ENCODE results near the gene WDFY2. TPM values are rescaled to one million over a fixed set of nuclear protein-coding genes. Genes with fewer than 3 reads are reported as not detected.

The WDFY2 gene
- total RNA-seq, 1 experiment from 2014 or later, result 5.6 TPM

DNA sequence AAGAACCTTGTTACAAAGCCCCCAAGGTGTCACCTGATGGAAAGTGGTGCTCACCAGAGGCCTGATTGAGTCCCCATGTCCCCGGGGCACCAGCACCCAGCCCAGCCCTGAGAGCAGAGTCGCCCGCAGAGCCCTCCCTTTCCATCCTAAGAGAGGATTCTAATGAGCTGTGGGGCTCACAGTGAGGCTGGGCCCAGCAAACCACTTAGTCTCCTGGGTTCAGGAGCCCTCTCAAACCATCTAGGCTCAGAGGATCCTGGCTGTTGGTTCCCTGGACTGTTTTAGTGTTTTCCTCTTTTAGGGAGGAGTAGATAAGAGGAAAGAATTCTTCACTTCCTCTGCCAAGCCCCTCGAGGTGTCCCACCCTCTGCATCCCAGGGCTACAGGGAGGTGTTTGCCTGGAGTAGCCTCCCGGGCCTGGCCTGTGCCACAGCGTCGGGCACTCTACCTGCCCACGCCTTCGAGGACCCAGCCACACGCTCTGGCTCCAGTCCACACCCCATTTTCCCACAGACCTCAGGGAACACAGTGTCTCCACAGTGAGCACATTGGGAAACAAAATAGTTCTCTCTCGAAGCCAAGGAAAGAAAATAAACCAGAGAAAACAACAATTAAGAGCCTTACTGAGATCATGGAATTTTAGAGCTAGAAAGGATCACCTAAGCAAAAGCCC is 185.3 kb downstream of the WDFY2 start:
- DNase-seq, result no peak
- no peak overlapping the region for H3K4me3 ChIP-seq (ENCODE audit: insufficient read depth, low read depth, low read length)
- no peaks in the 10 kb centered on the region for H3K27me3 ChIP-seq (ENCODE audit: control insufficient read depth, insufficient read depth, low read length)
- no peaks in the 10 kb centered on the region for H3K36me3 ChIP-seq (replicated peaks; ENCODE audit: control insufficient read depth, insufficient read depth, low read length)

GRCh38 chr13:51770160-51770559 is 185.9 kb downstream of the WDFY2 start:
- no peak for DNase-seq
- Histone ChIP-seq H3K4me3 (ENCODE audit: insufficient read depth, low read depth, low read length) (no peak overlapping the region), H3K27me3 (ENCODE audit: control insufficient read depth, insufficient read depth, low read length) (no peaks in the 10 kb centered on the region), H3K36me3 (replicated peaks; ENCODE audit: control insufficient read depth, insufficient read depth, low read length) (no peaks in the 10 kb centered on the region)

DNA sequence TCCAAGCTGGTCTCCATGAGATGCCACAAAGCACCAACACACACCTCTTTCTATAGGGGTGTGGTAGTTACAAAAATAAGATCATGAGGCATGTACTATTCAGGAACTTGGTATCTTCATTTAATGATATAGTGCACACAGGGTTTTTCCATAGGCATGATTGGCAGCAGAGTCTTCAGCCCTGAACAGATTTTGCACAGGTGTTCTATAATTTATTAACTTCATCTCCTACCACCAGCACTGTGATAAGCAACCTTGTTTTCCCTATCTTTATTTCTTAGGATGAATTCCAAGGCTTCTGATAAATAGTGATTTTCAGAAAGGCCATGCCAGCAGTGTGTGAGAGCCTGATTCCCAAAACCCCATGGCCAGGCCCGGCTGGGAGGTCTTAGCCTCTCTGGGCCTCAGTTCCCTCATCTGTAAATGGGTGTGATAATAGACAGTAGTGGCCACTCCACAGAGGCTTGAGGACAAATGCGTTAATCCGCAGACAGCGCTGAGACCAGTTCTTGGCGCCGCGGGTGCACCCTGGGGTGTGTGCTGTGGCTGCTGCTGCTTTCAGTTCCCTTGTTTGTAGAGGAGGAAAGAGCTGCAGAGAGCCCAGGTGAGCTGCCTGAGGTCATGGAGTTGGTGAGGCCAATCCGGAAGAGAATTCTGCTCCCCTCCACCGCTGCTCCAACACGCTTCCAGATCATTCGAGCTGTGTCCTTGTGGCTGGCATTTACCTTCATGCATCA is 186.6 kb downstream of the WDFY2 start:
- no peak for DNase-seq

GRCh38 chr13:51771418-51772104 is 187.3 kb downstream of the WDFY2 start:
- Histone ChIP-seq H3K4me3 (ENCODE audit: insufficient read depth, low read depth, low read length) (no peak overlapping the region), H3K27me3 (ENCODE audit: control insufficient read depth, insufficient read depth, low read length) (no peaks in the 10 kb centered on the region), H3K36me3 (replicated peaks; ENCODE audit: control insufficient read depth, insufficient read depth, low read length) (no peaks in the 10 kb centered on the region)
- DNase-seq, result no peak

More for the DNA sequence above, 186.6 kb downstream of the WDFY2 start:
- Histone ChIP-seq H3K4me3 (ENCODE audit: insufficient read depth, low read depth, low read length) (no peak overlapping the region), H3K36me3 (replicated peaks; ENCODE audit: control insufficient read depth, insufficient read depth, low read length) (no peaks in the 10 kb centered on the region), H3K27me3 (ENCODE audit: control insufficient read depth, insufficient read depth, low read length) (no peaks in the 10 kb centered on the region)

DNA sequence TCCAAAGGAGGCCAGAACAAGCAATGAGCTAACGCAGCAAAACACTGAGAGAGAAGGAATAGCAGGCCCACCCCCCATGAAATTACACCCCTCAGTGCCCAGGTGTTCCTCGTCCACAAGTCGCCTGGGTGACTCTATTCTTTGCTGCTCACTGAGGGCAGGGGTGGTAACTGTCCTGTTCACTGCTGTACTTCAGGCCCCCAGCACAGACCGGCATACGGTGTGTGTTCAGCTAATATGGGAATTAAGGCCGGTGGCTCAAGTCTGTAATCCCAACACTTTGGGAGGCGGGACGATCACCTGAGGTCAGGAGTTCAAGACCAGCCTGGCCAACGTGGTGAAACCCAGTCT is 187.8 kb downstream of the WDFY2 start:
- H3K27me3 ChIP-seq (ENCODE audit: control insufficient read depth, insufficient read depth, low read length), result no peaks in the 10 kb centered on the region
- no peak for DNase-seq
- H3K4me3 ChIP-seq (ENCODE audit: insufficient read depth, low read depth, low read length), result no peak overlapping the region
- H3K36me3 ChIP-seq (replicated peaks; ENCODE audit: control insufficient read depth, insufficient read depth, low read length), result no peaks in the 10 kb centered on the region

DNA sequence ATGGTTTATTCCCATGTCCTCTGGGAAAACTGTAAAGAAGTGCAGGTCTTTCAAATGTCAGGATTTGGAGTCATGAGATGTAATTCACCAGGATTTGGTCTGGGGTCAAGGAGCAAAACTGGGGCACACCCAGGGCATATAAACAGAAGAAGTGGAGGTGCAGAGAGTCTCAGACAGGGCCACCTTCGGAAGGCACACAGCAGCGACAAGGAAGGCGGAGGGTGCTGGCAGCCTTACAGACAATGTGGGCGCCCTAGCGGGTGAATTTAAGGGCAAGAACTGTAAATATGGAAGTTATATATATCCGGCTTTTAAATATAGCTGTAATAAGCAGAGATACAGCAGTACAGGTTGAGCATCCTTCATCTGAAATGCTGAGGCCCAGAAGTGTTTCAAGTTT is 188.5 kb downstream of the WDFY2 start:
- no peak overlapping the region for H3K4me3 ChIP-seq (ENCODE audit: insufficient read depth, low read depth, low read length)
- H3K36me3 ChIP-seq (replicated peaks; ENCODE audit: control insufficient read depth, insufficient read depth, low read length), result no peaks in the 10 kb centered on the region
- no peaks in the 10 kb centered on the region for H3K27me3 ChIP-seq (ENCODE audit: control insufficient read depth, insufficient read depth, low read length)
- no peak for DNase-seq

DNA sequence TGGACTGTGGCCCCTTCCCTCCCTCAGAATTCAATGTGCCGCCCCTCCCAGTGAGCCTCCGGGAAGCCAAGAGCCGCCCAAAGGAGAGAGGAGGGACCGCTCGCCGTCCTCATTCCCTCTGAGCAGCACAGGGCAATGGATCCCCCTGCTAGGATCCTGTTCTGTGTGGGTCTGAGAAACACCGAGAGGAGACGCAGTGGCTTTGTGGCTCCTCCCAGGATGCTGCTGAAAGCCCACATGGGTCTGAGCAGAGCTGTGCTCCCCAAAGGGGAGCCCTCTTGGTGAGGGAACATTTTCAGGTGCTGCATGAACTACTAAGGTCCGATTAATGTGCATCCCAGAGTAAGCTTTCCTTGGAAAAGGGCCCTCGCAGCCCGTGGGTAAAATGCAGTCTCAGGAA is 189.3 kb downstream of the WDFY2 start:
- no peak for DNase-seq
- no peaks in the 10 kb centered on the region for H3K36me3 ChIP-seq (replicated peaks; ENCODE audit: control insufficient read depth, insufficient read depth, low read length)
- H3K27me3 ChIP-seq (ENCODE audit: control insufficient read depth, insufficient read depth, low read length), result no peaks in the 10 kb centered on the region
- no peak overlapping the region for H3K4me3 ChIP-seq (ENCODE audit: insufficient read depth, low read depth, low read length)

DNA sequence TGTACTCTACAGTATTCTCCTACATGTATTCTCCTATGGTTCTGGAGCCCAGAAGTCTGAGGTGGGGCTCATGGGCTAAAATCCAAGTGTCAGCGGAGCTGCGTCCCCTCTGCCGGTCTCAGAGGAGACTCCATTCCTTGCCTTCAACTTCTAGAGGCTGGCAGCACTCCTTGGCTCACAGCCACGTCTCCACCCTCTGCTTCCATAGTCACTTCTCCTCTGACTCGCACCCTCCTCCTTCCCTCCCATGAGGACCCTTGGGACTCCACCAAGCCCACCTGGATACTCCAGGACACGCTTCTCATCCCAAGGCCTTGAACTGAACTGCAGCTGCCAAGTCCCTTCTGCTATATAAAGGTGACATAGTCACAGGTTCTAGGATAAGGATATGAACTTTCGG is 191.9 kb downstream of the WDFY2 start:
- no peaks in the 10 kb centered on the region for H3K36me3 ChIP-seq (replicated peaks; ENCODE audit: control insufficient read depth, insufficient read depth, low read length)
- H3K4me3 ChIP-seq (ENCODE audit: insufficient read depth, low read depth, low read length), result no peak overlapping the region
- H3K27me3 ChIP-seq (ENCODE audit: control insufficient read depth, insufficient read depth, low read length), result no peaks in the 10 kb centered on the region
- no peak for DNase-seq

DNA sequence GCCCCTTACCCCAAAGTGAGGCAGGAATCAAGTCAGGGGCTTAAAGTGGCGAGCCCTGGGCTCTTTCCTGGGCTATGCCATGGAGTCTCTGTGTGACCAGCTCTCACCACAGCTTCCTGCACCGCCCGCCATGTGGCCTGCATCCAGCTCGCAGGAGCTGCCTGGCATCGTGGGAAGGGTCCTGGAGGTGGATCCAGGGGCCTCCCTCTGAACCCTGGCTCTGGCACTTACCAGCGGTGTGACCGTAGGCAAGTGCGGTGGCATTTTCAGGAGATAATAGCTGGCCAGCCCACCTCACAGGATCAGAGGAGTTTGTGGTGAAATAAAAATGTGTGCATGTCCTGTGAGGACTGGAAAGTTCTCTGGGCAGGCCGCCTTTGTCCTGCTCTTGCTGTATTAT is 193.7 kb downstream of the WDFY2 start:
- Histone ChIP-seq H3K27me3 (ENCODE audit: control insufficient read depth, insufficient read depth, low read length) (no peaks in the 10 kb centered on the region), H3K36me3 (replicated peaks; ENCODE audit: control insufficient read depth, insufficient read depth, low read length) (no peaks in the 10 kb centered on the region), H3K4me3 (ENCODE audit: insufficient read depth, low read depth, low read length) (no peak overlapping the region)
- DNase-seq, result no peak

GRCh38 chr13:51778392-51778791 is 194.1 kb downstream of the WDFY2 start:
- no peaks in the 10 kb centered on the region for H3K36me3 ChIP-seq (replicated peaks; ENCODE audit: control insufficient read depth, insufficient read depth, low read length)

GRCh38 chr13:51780099-51780498 is 195.8 kb downstream of the WDFY2 start:
- Histone ChIP-seq H3K4me3 (ENCODE audit: insufficient read depth, low read depth, low read length) (no peak overlapping the region), H3K27me3 (ENCODE audit: control insufficient read depth, insufficient read depth, low read length) (no peaks in the 10 kb centered on the region), H3K36me3 (replicated peaks; ENCODE audit: control insufficient read depth, insufficient read depth, low read length) (no peaks in the 10 kb centered on the region)
- no peak for DNase-seq

More at GRCh38 chr13:51778392-51778791, 194.1 kb downstream of the WDFY2 start:
- no peak overlapping the region for H3K4me3 ChIP-seq (ENCODE audit: insufficient read depth, low read depth, low read length)
- H3K27me3 ChIP-seq (ENCODE audit: control insufficient read depth, insufficient read depth, low read length), result no peaks in the 10 kb centered on the region
- no peak for DNase-seq

GRCh38 chr13:51781246-51782022 is 197.2 kb downstream of the WDFY2 start:
- Histone ChIP-seq H3K27me3 (ENCODE audit: control insufficient read depth, insufficient read depth, low read length) (no peaks in the 10 kb centered on the region), H3K4me3 (ENCODE audit: insufficient read depth, low read depth, low read length) (no peak overlapping the region), H3K36me3 (replicated peaks; ENCODE audit: control insufficient read depth, insufficient read depth, low read length) (no peaks in the 10 kb centered on the region)
- peak; percentile 72 for DNase-seq

DNA sequence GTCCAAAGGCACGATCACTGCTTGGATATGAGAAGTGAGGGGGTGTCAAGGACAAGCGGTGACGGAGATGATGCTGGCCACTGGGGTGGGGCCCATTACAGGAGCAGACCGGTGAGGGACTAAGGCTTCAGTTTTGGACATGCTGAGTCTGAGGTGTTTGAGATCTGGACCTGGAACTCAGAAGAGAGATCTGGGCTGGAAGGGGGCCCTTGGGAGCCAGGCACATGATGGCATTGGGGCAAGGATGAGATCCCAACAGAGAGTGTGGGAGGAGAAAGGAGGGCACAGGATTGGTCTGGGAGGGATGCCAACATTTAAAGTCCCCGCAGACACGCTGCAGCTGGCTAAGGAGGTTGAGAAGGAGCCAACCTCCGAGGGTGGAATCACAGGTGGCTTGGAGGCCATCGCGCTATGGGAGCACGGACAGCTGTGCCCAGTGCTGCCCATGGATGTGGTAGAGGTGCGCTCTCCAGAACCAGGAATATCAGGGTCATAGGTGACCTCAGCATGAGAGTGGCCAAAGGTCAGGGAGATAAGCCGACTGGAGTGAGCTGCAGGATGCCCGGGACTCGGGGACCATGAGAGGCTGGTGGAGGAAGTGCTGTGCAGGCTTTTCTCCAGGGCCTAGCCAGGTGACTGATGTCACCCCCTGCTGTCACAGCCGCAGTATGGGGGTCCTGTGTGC is 197.9 kb downstream of the WDFY2 start:
- H3K4me3 ChIP-seq (ENCODE audit: insufficient read depth, low read depth, low read length), result no peak overlapping the region
- H3K27me3 ChIP-seq (ENCODE audit: control insufficient read depth, insufficient read depth, low read length), result no peaks in the 10 kb centered on the region
- H3K36me3 ChIP-seq (replicated peaks; ENCODE audit: control insufficient read depth, insufficient read depth, low read length), result no peaks in the 10 kb centered on the region
- DNase-seq, result no peak

- DNase-seq, result no peak
- Histone ChIP-seq H3K27me3 (ENCODE audit: control insufficient read depth, insufficient read depth, low read length) (no peaks in the 10 kb centered on the region), H3K36me3 (replicated peaks; ENCODE audit: control insufficient read depth, insufficient read depth, low read length) (no peaks in the 10 kb centered on the region), H3K4me3 (ENCODE audit: insufficient read depth, low read depth, low read length) (no peak overlapping the region)
Observed at GRCh38 chr13:51783428-51784094, 199.3 kb downstream of the WDFY2 start.
